A375 (cell line): ENCODE data around the gene CASD1. TPM values are rescaled to one million over a fixed set of nuclear protein-coding genes. Genes with fewer than 3 reads are reported as not detected.

Source experiments
- small RNA-seq: library from RNA; depleted of rRNA; stranded (forward); fragments of <200 nt; gene quantifications from one replicate; pipeline ENCODE3, GENCODE V24; 2014
- total RNA-seq: library from RNA; depleted of rRNA; stranded (reverse); fragments of >200 nt; shearing (Covaris generic); gene quantifications from 2 replicates; pipeline ENCODE4 v1.2.3, GENCODE V29; 2014; rRNA removed

The CASD1 gene
- 6.6 and 13.5 TPM in 2 replicates for total RNA-seq

GRCh38 chr7:94509264-94509886 is at the start of gene CASD1:
Gene CASD1 (plus strand): TSS chr7:94509809. CDS start chr7:94510085, 276 bp downstream.

Small RNAs within 50 kb of the gene (small RNA-seq; reads per million reads assigned to genes)
- not detected for gene RNU6-1328P

Other genes starting within 250 kb of the CASD1 start
- gene COL1A2, start 114.9 kb upstream of the CASD1 start, total RNA-seq, result 0.24 TPM in 1 of 2 replicates, not detected in the other
- 26.8 and 27.2 TPM in 2 replicates for gene SGCE, start 146.3 kb downstream of the CASD1 start, total RNA-seq